ENCODE results near the gene DCUN1D5. TPM values are rescaled to one million over a fixed set of nuclear protein-coding genes. Genes with fewer than 3 reads are reported as not detected.

The DCUN1D5 gene
- polyA plus RNA-seq, 1 experiment, result 27.7 TPM

DNA sequence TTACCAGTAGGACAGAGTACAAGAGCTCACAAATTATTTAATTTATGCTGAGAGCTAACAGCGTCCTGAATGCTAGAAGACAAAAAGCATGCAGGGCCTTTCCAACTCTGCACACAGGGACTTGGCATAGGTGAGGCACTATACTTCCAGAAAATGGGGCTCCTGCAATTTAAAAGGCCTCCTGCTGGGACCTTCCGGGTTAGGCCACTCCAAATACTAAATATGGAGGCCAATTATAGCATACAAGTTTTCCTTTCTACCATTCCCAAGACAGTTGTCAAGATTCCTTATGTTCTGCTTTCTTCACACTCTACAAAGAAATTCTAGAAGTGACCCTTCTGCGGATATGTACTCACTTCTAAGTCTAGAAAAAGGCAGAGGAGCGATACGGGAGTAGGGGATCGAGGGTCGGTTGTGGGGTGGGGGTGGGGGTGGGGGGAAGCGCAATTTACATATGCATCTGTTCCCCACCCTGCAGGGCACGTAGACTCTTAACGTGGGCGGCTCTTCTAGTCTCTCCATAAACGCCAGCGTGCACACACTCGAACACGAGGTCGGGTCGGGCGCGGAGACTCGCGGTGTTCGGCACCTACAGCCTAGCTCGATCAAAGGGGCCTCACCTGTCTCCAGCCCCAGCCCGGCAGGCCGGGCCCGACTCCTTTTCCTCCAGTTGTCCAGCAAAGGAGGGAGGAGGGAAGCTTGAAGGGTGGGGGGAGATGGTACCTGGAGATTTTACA lies 728 bp downstream of the DCUN1D5 start:
- peaks cover 2% of the 10 kb centered on the region; the same call in 1 of the 2 replicates for H3K36me3 ChIP-seq (ENCODE audit: control insufficient read depth, insufficient read depth, low read length)
- H3K27me3 ChIP-seq (ENCODE audit: control insufficient read depth, insufficient read depth, low read length), result no peaks in the 10 kb centered on the region
- CTCF ChIA-PET, result interaction anchor here (0.7 to 2.1 kb wide), 6 partner anchors 10 to 255 kb away, joined by 3 to 17 read pairs (median 4); partner anchors contain the start of gene DYNC2H1
- no peak for DNase-seq (ENCODE audit: low read depth)
- H3K4me3 ChIP-seq (ENCODE audit: low read depth, low read length), result peak overlapping the region; percentile 89
- TF ChIP-seq, protein P1, sequence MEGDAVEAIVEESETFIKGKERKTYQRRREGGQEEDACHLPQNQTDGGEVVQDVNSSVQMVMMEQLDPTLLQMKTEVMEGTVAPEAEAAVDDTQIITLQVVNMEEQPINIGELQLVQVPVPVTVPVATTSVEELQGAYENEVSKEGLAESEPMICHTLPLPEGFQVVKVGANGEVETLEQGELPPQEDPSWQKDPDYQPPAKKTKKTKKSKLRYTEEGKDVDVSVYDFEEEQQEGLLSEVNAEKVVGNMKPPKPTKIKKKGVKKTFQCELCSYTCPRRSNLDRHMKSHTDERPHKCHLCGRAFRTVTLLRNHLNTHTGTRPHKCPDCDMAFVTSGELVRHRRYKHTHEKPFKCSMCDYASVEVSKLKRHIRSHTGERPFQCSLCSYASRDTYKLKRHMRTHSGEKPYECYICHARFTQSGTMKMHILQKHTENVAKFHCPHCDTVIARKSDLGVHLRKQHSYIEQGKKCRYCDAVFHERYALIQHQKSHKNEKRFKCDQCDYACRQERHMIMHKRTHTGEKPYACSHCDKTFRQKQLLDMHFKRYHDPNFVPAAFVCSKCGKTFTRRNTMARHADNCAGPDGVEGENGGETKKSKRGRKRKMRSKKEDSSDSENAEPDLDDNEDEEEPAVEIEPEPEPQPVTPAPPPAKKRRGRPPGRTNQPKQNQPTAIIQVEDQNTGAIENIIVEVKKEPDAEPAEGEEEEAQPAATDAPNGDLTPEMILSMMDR (IDR thresholded peaks at IDR 0.05; ENCODE audit: insufficient read depth, low read depth, low read length), result no peak
- POLR2A ChIA-PET, result no interaction called here

DNA sequence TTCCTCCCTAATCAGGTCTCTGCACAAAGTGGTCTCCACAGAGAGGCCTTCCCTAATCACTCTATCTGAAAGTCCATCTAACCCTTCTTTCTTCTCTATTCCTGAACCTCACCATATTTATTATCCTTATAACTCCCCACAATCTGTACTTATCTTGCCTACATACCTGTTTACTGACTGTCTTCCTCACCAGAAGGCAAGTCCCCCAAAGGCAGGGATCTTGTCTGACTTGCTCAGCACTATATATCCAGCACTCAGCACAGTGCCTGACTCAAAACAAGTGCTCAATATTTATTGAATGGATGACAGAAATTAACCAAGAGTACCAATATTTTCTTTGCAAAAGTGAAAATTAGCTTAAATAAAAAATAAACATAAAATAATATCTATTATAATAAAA lies 5.5 kb downstream of the DCUN1D5 start:
- peaks cover 2% of the 10 kb centered on the region; the same call in 1 of the 2 replicates for H3K36me3 ChIP-seq (ENCODE audit: control insufficient read depth, insufficient read depth, low read length)
- TF ChIP-seq, protein P1 (IDR thresholded peaks at IDR 0.05; ENCODE audit: insufficient read depth, low read depth, low read length), result no peak
- H3K4me3 ChIP-seq (ENCODE audit: low read depth, low read length), result no peak overlapping the region
- POLR2A ChIA-PET, result no interaction called here
- CTCF ChIA-PET, result no interaction called here
- no peak for DNase-seq (ENCODE audit: low read depth)
- no peaks in the 10 kb centered on the region for H3K27me3 ChIP-seq (ENCODE audit: control insufficient read depth, insufficient read depth, low read length)

DNA sequence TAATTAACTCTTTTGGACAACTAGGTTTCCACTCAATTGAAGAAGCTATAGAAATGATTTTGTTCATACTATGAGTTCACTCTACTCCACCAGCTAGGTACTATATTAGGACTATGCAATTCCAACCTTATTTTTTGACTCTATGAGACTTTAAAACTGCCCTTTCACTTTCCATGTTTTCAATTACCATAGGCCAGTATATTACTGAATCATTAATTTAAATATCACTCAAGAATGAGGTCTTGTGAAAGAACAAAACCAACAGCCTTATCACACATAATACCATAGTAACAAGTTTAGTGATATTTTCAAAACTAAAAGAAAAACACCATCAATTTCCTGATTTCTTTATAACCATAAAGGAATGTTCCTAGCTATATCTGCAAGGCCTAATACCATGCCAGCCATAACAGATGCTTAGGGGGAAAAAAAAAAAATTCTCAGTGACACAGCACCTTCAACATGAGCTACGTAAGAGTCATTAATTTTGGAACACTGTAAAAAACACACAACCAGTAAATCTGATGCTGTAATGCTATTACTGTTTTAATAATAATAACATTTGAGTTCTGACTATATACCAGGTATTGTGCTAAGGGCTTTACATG lies 6.1 kb downstream of the DCUN1D5 start:
- CTCF ChIA-PET, result interaction anchor here (1.3 kb wide), 1 partner anchor 23 kb away, joined by 3 read pairs; the partner anchor contains the start of gene DYNC2H1
- POLR2A ChIA-PET, result no interaction called here
- TF ChIP-seq, protein P1 (IDR thresholded peaks at IDR 0.05; ENCODE audit: insufficient read depth, low read depth, low read length), result no peak
- Histone ChIP-seq H3K27me3 (ENCODE audit: control insufficient read depth, insufficient read depth, low read length) (no peaks in the 10 kb centered on the region), H3K36me3 (ENCODE audit: control insufficient read depth, insufficient read depth, low read length) (peaks cover 2% of the 10 kb centered on the region; the same call in 1 of the 2 replicates), H3K4me3 (ENCODE audit: low read depth, low read length) (no peak overlapping the region)
- DNase-seq (ENCODE audit: low read depth), result no peak

DNA sequence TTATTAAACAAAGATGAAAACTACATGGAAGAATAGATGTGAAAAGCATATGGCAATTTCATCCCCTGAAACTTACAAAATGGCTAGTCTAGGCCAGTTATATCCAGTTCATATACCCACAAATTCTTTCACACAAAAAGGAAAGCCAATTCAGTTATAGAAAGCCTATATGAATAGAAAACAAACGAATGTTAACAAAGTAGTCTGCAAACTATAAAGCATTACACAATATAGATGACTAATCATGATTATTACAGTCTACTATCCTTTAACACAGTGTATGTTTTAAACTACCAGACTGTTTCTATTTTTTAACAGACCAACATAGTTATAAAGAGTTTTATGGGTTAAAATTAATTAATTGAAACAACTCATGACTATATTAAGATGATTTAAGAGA lies 12.1 kb downstream of the DCUN1D5 start:
- peaks cover 2% of the 10 kb centered on the region; the same call in 1 of the 2 replicates for H3K36me3 ChIP-seq (ENCODE audit: control insufficient read depth, insufficient read depth, low read length)
- POLR2A ChIA-PET, result no interaction called here
- no peaks in the 10 kb centered on the region for H3K27me3 ChIP-seq (ENCODE audit: control insufficient read depth, insufficient read depth, low read length)

DNA sequence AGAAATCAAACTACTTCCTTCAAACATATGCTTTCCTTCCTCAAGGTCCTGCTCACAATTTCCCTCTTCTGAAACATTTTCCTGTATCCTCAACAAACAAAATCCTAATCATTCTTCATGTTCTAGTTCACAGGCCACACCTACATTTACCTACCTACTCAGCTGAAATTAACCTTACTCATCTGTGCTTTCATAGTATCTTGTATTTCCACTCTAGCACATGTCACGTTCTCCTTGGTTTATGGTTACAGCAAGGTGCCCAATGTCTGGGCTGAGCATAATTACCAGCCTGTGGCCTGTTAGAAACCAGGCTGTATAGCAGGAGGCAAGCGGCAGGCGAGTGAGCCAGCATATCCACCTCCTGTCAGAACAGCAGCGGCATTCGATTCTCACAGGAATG lies 13.2 kb downstream of the DCUN1D5 start:
- POLR2A ChIA-PET, result no interaction called here
- Histone ChIP-seq H3K36me3 (ENCODE audit: control insufficient read depth, insufficient read depth, low read length) (peaks cover 4% of the 10 kb centered on the region; the same call in 1 of the 2 replicates), H3K27me3 (ENCODE audit: control insufficient read depth, insufficient read depth, low read length) (no peaks in the 10 kb centered on the region), H3K4me3 (ENCODE audit: low read depth, low read length) (no peak overlapping the region)
- DNase-seq (ENCODE audit: low read depth), result no peak
- CTCF ChIA-PET, result no interaction called here
- TF ChIP-seq, protein P1 (IDR thresholded peaks at IDR 0.05; ENCODE audit: insufficient read depth, low read depth, low read length), result no peak

More for the DNA sequence above, 12.1 kb downstream of the DCUN1D5 start:
- TF ChIP-seq, protein P1 (IDR thresholded peaks at IDR 0.05; ENCODE audit: insufficient read depth, low read depth, low read length), result no peak
- no peak for DNase-seq (ENCODE audit: low read depth)
- no peak overlapping the region for H3K4me3 ChIP-seq (ENCODE audit: low read depth, low read length)
- CTCF ChIA-PET, result no interaction called here

Measured in BJ (cell line).